ENCODE measurements around the gene S100A6. TPM values are rescaled to one million over a fixed set of nuclear protein-coding genes. Genes with fewer than 3 reads are reported as not detected.

S100A6 gene
- total RNA-seq, 1 experiment from 2014 or later: 19.2 TPM

GRCh38 chr1:153545067-153546055 lies 9.6 kb upstream of the S100A6 start, which contains the start of gene S100A4:
S100A4 (minus strand) TSS chr1:153545806; CDS start chr1:153544794, 1,012 bp downstream.
- POLR2A ChIA-PET: interaction anchor here (0.6 to 1.3 kb wide), 2 partner anchors 11 to 89 kb away, joined by 3 to 6 read pairs; partner anchors contain the start of gene CHTOP
- H3K36me3 Mint-ChIP-seq: no peaks in the 10 kb centered on the region; the same call in 1 of the 2 replicates
- H3K27me3 Mint-ChIP-seq (ENCODE audit: low read depth): no peaks in the 10 kb centered on the region; the same call in 1 of the 2 replicates
- peak; percentile 88 for DNase-seq (ENCODE audit: low spot score)
- peak within 1 kb of the TSS; percentile 64 for H3K4me3 Mint-ChIP-seq
- H3K27ac Mint-ChIP-seq: peak within 1 kb of the TSS; percentile 96
- H3K9me3 Mint-ChIP-seq: no peaks in the 10 kb centered on the region
- ATAC-seq: peak; percentile 89
- CTCF ChIA-PET: interaction anchor here (0.5 to 5.3 kb wide), 20 partner anchors 10 to 197 kb away, joined by 3 to 50 read pairs (median 4); partner anchors contain the start of genes INTS3, NPR1, PGLYRP4 and S100A13
- peaks cover 65% of the 10 kb centered on the region for H3K4me1 Mint-ChIP-seq
- TF ChIP-seq NFYB (CRISPR knock-in tag; conservative IDR thresholded peaks at IDR 0.05; ENCODE audit: low read depth): no peak
- no peak for TF ChIP-seq E2F5 (CRISPR knock-in tag; IDR thresholded peaks at IDR 0.05)
- no peak for TF ChIP-seq FOXP1 (CRISPR knock-in tag; IDR thresholded peaks at IDR 0.05; ENCODE audit: borderline replicate concordance)
- TF ChIP-seq PRRX2 (CRISPR knock-in tag; IDR thresholded peaks at IDR 0.05): no peak
- TF ChIP-seq NR3C1 (CRISPR knock-in tag; conservative IDR thresholded peaks at IDR 0.05; ENCODE audit: low read depth): no peak
- no peak for TF ChIP-seq TCF7 (CRISPR knock-in tag; IDR thresholded peaks at IDR 0.05; ENCODE audit: low read depth)
- no peak for TF ChIP-seq NFE2L1 (CRISPR knock-in tag; IDR thresholded peaks at IDR 0.05)
- TF ChIP-seq ZNF263 (CRISPR knock-in tag; IDR thresholded peaks at IDR 0.05; ENCODE audit: low read depth): no peak
- no peak for TF ChIP-seq KAT7 (CRISPR knock-in tag; IDR thresholded peaks at IDR 0.05; ENCODE audit: borderline replicate concordance)
- TF ChIP-seq ZNF671 (CRISPR knock-in tag; IDR thresholded peaks at IDR 0.05): no peak
- TF ChIP-seq GABPB1 (CRISPR knock-in tag; IDR thresholded peaks at IDR 0.05): 0 out of 2 replicates have a peak, but pooled peaks have one; percentile 19
- TF ChIP-seq MXD4 (CRISPR knock-in tag; IDR thresholded peaks at IDR 0.05; ENCODE audit: borderline replicate concordance): no peak
- no peak for TF ChIP-seq ZNF281 (CRISPR knock-in tag; IDR thresholded peaks at IDR 0.05)
- no peak for TF ChIP-seq ZNF219 (CRISPR knock-in tag; IDR thresholded peaks at IDR 0.05; ENCODE audit: borderline replicate concordance)
- TF ChIP-seq MYBL2 (CRISPR knock-in tag; IDR thresholded peaks at IDR 0.05): no peak
- TF ChIP-seq SOX15 (CRISPR knock-in tag; IDR thresholded peaks at IDR 0.05): no peak
- TF ChIP-seq IRF1 (CRISPR knock-in tag; IDR thresholded peaks at IDR 0.05): 0 out of 2 replicates have a peak, but pooled peaks have one; percentile 9
- TF ChIP-seq CREM (CRISPR knock-in tag; IDR thresholded peaks at IDR 0.05): no peak
- TF ChIP-seq NR2C2 (CRISPR knock-in tag; IDR thresholded peaks at IDR 0.05): no peak
- no peak for TF ChIP-seq FOXJ3 (CRISPR knock-in tag; IDR thresholded peaks at IDR 0.05; ENCODE audit: borderline replicate concordance)
- 0 out of 2 replicates have a peak, but pooled peaks have one; percentile 27 for TF ChIP-seq FOXP4 (CRISPR knock-in tag; IDR thresholded peaks at IDR 0.05)
- 0 out of 2 replicates have a peak, but pooled peaks have one; percentile 29 for TF ChIP-seq ETV6 (CRISPR knock-in tag; IDR thresholded peaks at IDR 0.05)
- no peak for TF ChIP-seq ATF3 (CRISPR knock-in tag; conservative IDR thresholded peaks at IDR 0.05)
- TF ChIP-seq RELA (CRISPR knock-in tag; IDR thresholded peaks at IDR 0.05; ENCODE audit: borderline replicate concordance): no peak
- TF ChIP-seq ATF2 (CRISPR knock-in tag; IDR thresholded peaks at IDR 0.05; ENCODE audit: borderline replicate concordance, low read depth): no peak
- no peak for TF ChIP-seq HMGA2 (CRISPR knock-in tag; IDR thresholded peaks at IDR 0.05)
- no peak for TF ChIP-seq ERG (CRISPR knock-in tag; IDR thresholded peaks at IDR 0.05)
